GM12864 (cell line): ENCODE data around the gene KLHL5.

ENCODE experiments used
- DNase-seq: peaks from one replicate; pipeline ENCODE4 v3.0.0-alpha.2; 2011; ENCODE audit warnings: low read depth
- H3K4me3 ChIP-seq: 2 replicates; pipeline ENCODE4 v1.5.1; 2011; ENCODE audit warnings: mild to moderate bottlenecking, low read depth, low read length, control low read depth
- CTCF ChIP-seq: IDR thresholded peaks from 2 replicates; pipeline ENCODE4 v1.5.1; 2011; ENCODE audit warnings: low read depth, mild to moderate bottlenecking, moderate library complexity, low read length, control low read depth, inconsistent platforms; ENCODE audit errors: missing control alignments

The KLHL5 gene

GRCh38 chr4:39169426-39169825, 107.4 kb downstream of the KLHL5 start:
- no peak overlapping the region for H3K4me3 ChIP-seq

GRCh38 chr4:39170301-39170700, 108.3 kb downstream of the KLHL5 start:
- no peak for DNase-seq
- no peak overlapping the region for H3K4me3 ChIP-seq
- no peak for TF ChIP-seq CTCF

More at GRCh38 chr4:39169426-39169825, 107.4 kb downstream of the KLHL5 start:
- no peak for TF ChIP-seq CTCF
- no peak for DNase-seq
